ENCODE results near the gene ASTN1.

Gene ASTN1

DNA sequence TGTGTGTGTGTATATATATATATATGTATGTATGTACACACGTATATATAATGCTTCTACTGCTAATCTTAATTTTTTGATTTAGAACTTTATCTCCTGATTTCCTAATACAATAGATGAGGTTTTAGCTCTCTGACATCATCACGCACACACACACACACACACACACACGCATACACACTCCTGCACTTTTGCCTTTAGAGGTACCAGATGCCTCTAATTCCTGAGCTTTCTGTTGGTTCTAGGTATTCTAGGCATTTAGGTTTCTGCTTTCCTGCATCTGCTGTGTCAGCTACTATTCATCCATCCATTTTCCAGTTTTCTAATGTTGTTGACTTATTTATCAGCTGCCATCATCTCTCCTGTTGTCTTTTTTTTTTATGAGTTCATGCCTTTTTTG lies 348.3 kb downstream of the ASTN1 start:
- DNase-seq = no peak

DNA sequence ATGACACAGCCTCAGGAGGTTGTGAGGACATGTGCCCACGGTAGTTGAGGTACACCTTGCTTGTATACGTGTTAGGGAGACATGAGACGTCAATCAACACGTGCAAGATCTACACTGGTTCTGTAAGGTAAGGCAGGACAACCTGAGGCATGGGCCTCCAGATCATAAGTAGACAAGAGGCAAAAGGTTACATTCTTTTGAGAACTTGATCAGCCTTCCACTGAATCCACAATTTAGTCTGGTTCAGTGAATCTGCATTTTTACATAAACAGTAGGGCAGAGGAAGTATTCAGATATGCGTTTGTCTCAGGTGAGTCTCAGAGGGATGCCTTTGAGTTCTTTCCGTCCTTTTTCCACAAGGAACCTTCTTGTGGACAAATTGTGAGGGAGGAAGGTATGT lies 348.9 kb downstream of the ASTN1 start:
- DNase-seq = no peak

DNA sequence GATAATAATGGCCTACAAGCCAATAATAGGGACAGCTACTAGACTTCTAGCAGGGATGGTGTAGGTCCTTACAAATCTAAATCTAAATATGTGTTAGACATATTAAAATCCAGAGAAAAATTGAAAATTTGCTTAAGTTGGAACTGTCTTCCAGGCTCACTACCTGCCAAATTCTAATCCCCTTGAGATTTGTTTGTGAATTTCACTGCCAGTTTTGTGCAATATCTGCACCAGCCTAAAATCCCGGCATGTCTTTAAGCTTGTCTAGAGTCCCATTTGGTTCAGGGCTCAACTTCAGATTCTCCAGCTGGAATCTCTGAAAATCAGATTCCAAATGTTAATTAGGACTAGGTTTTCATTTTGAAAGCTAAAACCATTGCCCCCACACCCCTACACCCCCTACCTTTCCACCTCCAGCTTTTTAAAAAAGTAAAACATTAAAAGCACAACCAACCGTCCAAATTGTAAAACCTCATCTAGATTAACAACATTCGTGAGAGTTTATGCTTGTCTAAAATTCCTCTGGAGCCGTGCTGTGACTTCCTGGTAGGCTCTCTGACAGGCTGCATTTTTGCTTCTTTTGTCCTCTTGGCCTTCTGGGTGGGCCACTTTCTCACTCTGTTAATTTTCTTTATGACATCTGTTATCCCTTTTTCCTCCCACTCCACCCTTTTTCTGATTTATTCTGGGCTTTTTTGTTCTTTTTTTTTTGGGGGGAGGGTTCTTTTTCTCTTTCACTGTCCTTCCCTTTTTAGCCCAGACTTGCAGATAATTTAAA lies 352.8 kb downstream of the ASTN1 start:
- DNase-seq = no peak

DNA sequence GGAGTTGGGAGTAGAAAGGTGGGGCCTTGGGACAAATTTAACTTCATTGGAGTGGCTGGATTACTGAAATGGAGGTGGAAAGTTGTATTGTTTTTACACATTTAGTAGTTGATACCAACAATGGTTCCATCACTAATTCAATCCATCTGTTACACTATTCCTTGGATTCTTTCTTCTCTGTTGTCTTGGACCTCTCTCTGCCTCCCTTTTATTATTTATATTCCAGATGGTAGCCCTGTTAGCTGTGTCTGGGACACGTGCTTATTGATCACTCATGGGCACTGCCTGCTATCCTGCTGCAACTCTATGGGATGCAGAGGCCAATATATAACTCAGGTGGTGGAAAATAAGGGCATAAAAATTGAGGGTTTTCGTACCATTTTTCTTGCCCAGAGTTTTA lies 355.2 kb downstream of the ASTN1 start:
- no peak for DNase-seq
